ENCODE results near the gene PARP12.

DNA sequence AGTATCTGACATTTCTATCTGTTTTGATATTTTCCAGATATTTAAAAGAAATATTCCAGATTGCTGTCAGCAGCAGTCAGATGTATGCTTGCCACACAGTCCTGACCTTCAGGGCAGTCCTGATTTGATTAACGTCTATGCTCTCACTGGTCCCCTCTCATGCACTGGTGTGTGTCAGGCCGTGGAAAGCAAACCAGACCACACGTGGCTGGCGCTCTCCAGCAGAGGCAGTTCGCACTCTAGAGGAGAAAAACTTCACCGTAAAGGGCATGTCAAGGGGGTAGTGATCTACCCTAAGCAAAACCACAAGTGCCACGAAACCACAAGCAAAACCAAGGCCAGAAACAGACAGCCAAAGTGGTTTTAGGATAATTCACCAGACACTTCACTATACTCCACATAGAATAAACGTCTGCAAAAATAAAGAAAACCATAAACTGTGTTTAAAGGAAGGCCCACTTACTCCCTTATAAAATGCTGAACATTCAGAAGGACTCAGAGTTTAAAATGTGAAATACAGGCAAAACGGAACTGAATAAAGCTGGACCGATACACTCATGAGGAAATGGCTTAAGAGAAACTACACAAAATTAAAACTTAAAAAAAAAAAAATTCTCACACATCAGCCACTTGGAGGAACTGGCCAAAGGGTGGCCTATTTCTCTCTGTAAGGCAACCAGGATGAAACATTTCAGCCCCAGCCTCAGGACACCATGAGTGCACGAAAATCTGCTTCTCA, 26.4 kb downstream of the PARP12 start:
- TF ChIP-seq, protein P1, sequence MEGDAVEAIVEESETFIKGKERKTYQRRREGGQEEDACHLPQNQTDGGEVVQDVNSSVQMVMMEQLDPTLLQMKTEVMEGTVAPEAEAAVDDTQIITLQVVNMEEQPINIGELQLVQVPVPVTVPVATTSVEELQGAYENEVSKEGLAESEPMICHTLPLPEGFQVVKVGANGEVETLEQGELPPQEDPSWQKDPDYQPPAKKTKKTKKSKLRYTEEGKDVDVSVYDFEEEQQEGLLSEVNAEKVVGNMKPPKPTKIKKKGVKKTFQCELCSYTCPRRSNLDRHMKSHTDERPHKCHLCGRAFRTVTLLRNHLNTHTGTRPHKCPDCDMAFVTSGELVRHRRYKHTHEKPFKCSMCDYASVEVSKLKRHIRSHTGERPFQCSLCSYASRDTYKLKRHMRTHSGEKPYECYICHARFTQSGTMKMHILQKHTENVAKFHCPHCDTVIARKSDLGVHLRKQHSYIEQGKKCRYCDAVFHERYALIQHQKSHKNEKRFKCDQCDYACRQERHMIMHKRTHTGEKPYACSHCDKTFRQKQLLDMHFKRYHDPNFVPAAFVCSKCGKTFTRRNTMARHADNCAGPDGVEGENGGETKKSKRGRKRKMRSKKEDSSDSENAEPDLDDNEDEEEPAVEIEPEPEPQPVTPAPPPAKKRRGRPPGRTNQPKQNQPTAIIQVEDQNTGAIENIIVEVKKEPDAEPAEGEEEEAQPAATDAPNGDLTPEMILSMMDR (IDR thresholded peaks at IDR 0.05 in 8 of 11, conservative IDR thresholded peaks at IDR 0.05 in 3 of 11) = no peak
- no peak for TF ChIP-seq POLR2A (IDR thresholded peaks at IDR 0.05)
- TF ChIP-seq POLR2AphosphoS5 (IDR thresholded peaks at IDR 0.05) = no peak
